SK-N-SH (cell line): ENCODE data around the gene ABR.

Experiments
- EP300 ChIP-seq, 2 experiments: IDR thresholded peaks; 2 replicates each; pipeline versions ENCODE4 v1.4.0 to v1.6.1; 2012; ENCODE audit warnings: borderline replicate concordance in 1 of 2, low read depth in 1 of 2, low read length in 1 of 2
- EZH2phosphoT487 ChIP-seq: fragments of 200-600 bp; sonication (generic); IDR thresholded peaks from 2 replicates; pipeline ENCODE4 v1.6.1; 2017; ENCODE audit warnings: low read depth, mixed run types, mild to moderate bottlenecking, antibody characterized with exemption, moderate library complexity, borderline replicate concordance
- FOXM1 ChIP-seq: IDR thresholded peaks from 2 replicates; pipeline ENCODE4 v1.4.0; 2012; ENCODE audit warnings: low read depth, mild to moderate bottlenecking
- GABPA ChIP-seq: IDR thresholded peaks from 2 replicates; pipeline ENCODE4 v1.4.0; 2012; ENCODE audit warnings: low read depth, mild to moderate bottlenecking
- GATA2 ChIP-seq: sonication (generic); formaldehyde crosslinking; IDR thresholded peaks from 2 replicates; pipeline ENCODE4 v1.5.0; 2020; ENCODE audit warnings: mild to moderate bottlenecking, missing genetic modification reagents
- JUND ChIP-seq: IDR thresholded peaks from 2 replicates; pipeline ENCODE4 v1.4.0; 2012
- RAD21 ChIP-seq: IDR thresholded peaks from 2 replicates; pipeline ENCODE4 v1.6.1; 2012; ENCODE audit warnings: mild to moderate bottlenecking, low read length
- SMC3 ChIP-seq: IDR thresholded peaks from 2 replicates; pipeline ENCODE4 v1.6.1; 2012; ENCODE audit warnings: low read depth, low read length, improper control_type of control experiment
- YY1 ChIP-seq: IDR thresholded peaks from 2 replicates; pipeline ENCODE4 v1.4.0; 2012; ENCODE audit warnings: low read depth, mild to moderate bottlenecking
- TF ChIP-seq, protein P1 (sequence below): fragments of 200-600 bp; sonication (generic); IDR thresholded peaks from 2 replicates; pipeline ENCODE4 v1.6.1; 2017; ENCODE audit warnings: antibody characterized with exemption, mild to moderate bottlenecking, moderate library complexity
- TF ChIP-seq, protein P2 (sequence below): IDR thresholded peaks from 2 replicates; pipeline ENCODE4 v1.4.0; 2012; ENCODE audit warnings: low read depth

GRCh38 chr17:1073241-1073962 lies 106.4 kb downstream of the ABR start:
- TF ChIP-seq, protein P1, sequence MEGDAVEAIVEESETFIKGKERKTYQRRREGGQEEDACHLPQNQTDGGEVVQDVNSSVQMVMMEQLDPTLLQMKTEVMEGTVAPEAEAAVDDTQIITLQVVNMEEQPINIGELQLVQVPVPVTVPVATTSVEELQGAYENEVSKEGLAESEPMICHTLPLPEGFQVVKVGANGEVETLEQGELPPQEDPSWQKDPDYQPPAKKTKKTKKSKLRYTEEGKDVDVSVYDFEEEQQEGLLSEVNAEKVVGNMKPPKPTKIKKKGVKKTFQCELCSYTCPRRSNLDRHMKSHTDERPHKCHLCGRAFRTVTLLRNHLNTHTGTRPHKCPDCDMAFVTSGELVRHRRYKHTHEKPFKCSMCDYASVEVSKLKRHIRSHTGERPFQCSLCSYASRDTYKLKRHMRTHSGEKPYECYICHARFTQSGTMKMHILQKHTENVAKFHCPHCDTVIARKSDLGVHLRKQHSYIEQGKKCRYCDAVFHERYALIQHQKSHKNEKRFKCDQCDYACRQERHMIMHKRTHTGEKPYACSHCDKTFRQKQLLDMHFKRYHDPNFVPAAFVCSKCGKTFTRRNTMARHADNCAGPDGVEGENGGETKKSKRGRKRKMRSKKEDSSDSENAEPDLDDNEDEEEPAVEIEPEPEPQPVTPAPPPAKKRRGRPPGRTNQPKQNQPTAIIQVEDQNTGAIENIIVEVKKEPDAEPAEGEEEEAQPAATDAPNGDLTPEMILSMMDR, result no peak
- TF ChIP-seq SMC3 (no peak), RAD21 (no peak), JUND (no peak), GABPA (no peak), FOXM1 (no peak), EP300 (IDR thresholded peaks at IDR 0.05; ENCODE audit: borderline replicate concordance in 1 of 2, low read depth in 1 of 2, low read length in 1 of 2) (no peak), GATA2 (no peak), YY1 (no peak), EZH2phosphoT487 (no peak)
- TF ChIP-seq, protein P2, sequence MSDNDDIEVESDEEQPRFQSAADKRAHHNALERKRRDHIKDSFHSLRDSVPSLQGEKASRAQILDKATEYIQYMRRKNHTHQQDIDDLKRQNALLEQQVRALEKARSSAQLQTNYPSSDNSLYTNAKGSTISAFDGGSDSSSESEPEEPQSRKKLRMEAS, result no peak
